B cell (primary cell): ENCODE results near the gene APOBEC4.

Source experiments
- CTCF ChIP-seq: fragments of 200-600 bp; IDR thresholded peaks from one replicate; pipeline ENCODE4 v1.8.0; 2022; ENCODE audit warnings: antibody characterized with exemption, mild to moderate bottlenecking
- EZH2 ChIP-seq: IDR thresholded peaks from 2 replicates; pipeline ENCODE4 v1.6.1; 2012; ENCODE audit warnings: borderline replicate concordance, low read depth, mild to moderate bottlenecking, moderate library complexity, low read length; ENCODE audit not compliant: insufficient read depth, poor library complexity, severe bottlenecking

- TF ChIP-seq CTCF (no peak), EZH2 (no peak)
Measured at GRCh38 chr1:183622013-183622412, 31.1 kb downstream of the APOBEC4 start.
